Measurements from ENCODE around the gene MATCAP1.

DNA sequence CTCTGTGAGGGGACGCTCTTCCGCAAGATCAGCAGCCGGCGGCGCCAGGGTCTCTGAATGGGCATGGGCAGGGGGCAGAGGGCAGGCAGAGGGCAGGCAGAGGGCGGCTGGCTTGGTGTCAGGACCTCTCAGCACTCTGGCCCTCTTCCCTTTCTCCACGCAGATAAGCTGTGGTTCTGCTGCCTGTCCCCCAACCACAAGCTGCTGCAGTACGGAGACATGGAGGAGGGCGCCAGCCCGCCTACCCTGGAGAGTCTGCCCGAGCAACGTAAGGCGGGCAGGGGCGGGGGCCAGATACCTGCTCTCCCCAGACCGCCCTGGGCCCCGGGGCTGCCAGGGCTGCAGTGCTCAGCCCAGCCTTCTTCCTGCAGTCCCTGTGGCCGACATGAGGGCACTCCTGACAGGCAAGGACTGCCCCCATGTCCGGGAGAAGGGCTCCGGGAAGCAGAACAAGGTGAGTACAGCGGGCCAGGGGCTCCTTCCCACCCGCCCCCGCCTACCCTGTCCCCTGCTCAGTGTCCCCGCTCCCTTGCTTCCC is 19.3 kb upstream of the MATCAP1 start:
- TF ChIP-seq, protein P1, sequence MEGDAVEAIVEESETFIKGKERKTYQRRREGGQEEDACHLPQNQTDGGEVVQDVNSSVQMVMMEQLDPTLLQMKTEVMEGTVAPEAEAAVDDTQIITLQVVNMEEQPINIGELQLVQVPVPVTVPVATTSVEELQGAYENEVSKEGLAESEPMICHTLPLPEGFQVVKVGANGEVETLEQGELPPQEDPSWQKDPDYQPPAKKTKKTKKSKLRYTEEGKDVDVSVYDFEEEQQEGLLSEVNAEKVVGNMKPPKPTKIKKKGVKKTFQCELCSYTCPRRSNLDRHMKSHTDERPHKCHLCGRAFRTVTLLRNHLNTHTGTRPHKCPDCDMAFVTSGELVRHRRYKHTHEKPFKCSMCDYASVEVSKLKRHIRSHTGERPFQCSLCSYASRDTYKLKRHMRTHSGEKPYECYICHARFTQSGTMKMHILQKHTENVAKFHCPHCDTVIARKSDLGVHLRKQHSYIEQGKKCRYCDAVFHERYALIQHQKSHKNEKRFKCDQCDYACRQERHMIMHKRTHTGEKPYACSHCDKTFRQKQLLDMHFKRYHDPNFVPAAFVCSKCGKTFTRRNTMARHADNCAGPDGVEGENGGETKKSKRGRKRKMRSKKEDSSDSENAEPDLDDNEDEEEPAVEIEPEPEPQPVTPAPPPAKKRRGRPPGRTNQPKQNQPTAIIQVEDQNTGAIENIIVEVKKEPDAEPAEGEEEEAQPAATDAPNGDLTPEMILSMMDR (IDR thresholded peaks at IDR 0.05 in 4 of 5, conservative IDR thresholded peaks at IDR 0.05 in 1 of 5) = no peak
- no peak for TF ChIP-seq POLR2A (IDR thresholded peaks at IDR 0.05)

Data from gastrocnemius medialis (tissue), 4 donors.